ENCODE measurements around the gene MYO18B. TPM values are rescaled to one million over a fixed set of nuclear protein-coding genes. Genes with fewer than 3 reads are reported as not detected.

MYO18B gene
- total RNA-seq, 2 experiments from 2014 or later: 3.4 to 3.7 TPM

DNA sequence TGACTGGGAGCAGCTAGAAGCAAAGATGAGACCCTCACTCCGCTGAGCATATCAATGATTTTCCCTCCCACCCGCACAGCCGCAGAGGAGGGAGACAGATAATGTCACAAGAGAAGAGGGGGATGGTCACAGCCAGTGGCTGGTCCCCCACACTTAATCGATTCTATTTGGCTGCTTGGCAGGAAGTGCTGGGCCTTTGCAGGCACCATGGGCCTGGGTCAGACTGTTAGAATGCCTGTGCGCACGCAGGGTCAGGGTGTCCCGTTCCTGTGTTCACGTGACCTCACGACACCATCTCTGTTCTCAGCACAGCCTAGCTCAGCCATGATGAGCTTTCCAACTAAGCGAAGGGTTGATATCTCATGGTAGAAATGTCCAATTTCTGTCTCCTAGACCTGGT is 107.0 kb downstream of the MYO18B start:
- Mint-ChIP-seq H3K9me3 (no peaks in the 10 kb centered on the region), H3K27me3 (no peaks in the 10 kb centered on the region), H3K4me3 (no peak overlapping the region), H3K4me1 (peaks cover 3% of the 10 kb centered on the region), H3K36me3 (no peaks in the 10 kb centered on the region), H3K27ac (no peak overlapping the region)
- ATAC-seq (ENCODE audit: low read depth) (no peak), DNase-seq (no peak)
- POLR2A ChIA-PET: no interaction called here

DNA sequence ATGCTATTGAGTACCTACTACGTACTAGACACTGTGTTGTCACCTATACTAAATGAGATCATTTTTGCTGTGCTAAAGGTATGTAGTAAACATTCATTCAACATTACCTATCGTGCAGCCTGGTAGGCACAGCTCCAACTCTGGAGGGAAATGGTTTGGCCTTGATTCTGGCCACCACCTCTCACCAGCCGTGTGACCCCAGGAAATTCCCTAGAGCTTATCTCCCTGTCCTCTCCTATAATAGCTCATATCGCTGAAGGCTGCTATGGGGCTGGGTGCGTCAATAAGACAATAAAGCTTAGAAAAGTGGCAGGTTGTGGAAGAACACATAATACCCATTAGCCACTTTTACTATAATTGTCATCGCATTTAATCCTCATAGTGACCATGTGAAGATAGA is 107.5 kb downstream of the MYO18B start:
- no peak for ATAC-seq (ENCODE audit: low read depth)
- POLR2A ChIA-PET: no interaction called here
- no peak overlapping the region for H3K4me3 Mint-ChIP-seq
- H3K27me3 Mint-ChIP-seq: peaks cover under 1% of the 10 kb centered on the region
- DNase-seq: no peak
- H3K9me3 Mint-ChIP-seq: no peaks in the 10 kb centered on the region
- H3K4me1 Mint-ChIP-seq: peaks cover 3% of the 10 kb centered on the region
- peaks cover under 1% of the 10 kb centered on the region for H3K36me3 Mint-ChIP-seq
- H3K27ac Mint-ChIP-seq: no peak overlapping the region

DNA sequence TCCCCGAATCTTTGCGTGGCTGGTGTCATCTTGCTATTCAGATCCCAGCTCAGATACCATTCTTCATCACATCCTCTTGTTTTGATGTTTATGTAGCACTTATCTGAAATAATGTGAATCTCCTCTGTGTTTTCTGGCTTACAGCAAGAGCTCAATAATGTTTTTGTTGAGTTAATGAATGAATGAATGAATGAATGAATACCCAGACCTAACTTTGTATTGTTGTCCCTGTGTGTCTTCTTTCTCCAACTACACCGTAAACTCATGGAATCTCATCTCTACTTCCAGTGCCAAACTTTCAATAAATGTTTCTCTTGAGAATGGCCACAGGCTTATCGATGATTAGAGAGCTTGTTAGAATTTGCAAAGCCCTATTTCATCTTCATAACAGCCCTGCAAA is 110.2 kb downstream of the MYO18B start:
- peaks cover 1% of the 10 kb centered on the region for H3K36me3 Mint-ChIP-seq
- H3K9me3 Mint-ChIP-seq: no peaks in the 10 kb centered on the region
- no peaks in the 10 kb centered on the region for H3K4me1 Mint-ChIP-seq
- no peak overlapping the region for H3K4me3 Mint-ChIP-seq
- DNase-seq (no peak), ATAC-seq (ENCODE audit: low read depth) (no peak)
- H3K27me3 Mint-ChIP-seq: peaks cover 11% of the 10 kb centered on the region
- no peak overlapping the region for H3K27ac Mint-ChIP-seq
- POLR2A ChIA-PET: no interaction called here

DNA sequence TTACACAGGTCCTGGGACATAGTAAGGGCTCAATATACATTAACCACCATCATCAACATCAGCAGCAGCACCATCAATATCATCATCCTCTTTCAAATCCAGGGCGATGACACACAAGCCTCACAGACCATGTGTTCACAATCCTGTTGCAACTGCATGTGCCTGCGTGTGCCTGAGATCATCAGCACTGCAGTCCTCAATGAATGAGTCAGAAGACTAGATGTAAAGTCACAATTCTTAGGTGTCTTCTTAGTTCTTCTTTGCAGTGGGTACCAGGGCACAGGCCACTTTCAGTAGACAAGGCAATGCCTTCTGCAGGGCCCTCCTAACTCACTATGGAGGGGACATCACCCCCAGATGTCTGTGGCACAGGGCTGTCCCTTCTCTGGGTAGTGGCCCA is 111.1 kb downstream of the MYO18B start:
- H3K4me3 Mint-ChIP-seq: no peak overlapping the region
- ATAC-seq (ENCODE audit: low read depth) (no peak), DNase-seq (no peak)
- peaks cover 1% of the 10 kb centered on the region for H3K36me3 Mint-ChIP-seq
- H3K4me1 Mint-ChIP-seq: no peaks in the 10 kb centered on the region
- H3K27ac Mint-ChIP-seq: no peak overlapping the region
- POLR2A ChIA-PET: no interaction called here
- no peaks in the 10 kb centered on the region for H3K9me3 Mint-ChIP-seq
- H3K27me3 Mint-ChIP-seq: peaks cover 11% of the 10 kb centered on the region

GRCh38 chr22:25853501-25854284 is 111.7 kb downstream of the MYO18B start:
- peaks cover 11% of the 10 kb centered on the region for H3K27me3 Mint-ChIP-seq

GRCh38 chr22:25869771-25870170 is 127.8 kb downstream of the MYO18B start:
- Mint-ChIP-seq H3K27me3 (peaks cover 8% of the 10 kb centered on the region), H3K9me3 (no peaks in the 10 kb centered on the region), H3K27ac (no peak overlapping the region), H3K36me3 (no peaks in the 10 kb centered on the region), H3K4me3 (no peak overlapping the region), H3K4me1 (no peaks in the 10 kb centered on the region)
- POLR2A ChIA-PET: no interaction called here
- DNase-seq (no peak), ATAC-seq (ENCODE audit: low read depth) (no peak)

More at GRCh38 chr22:25853501-25854284, 111.7 kb downstream of the MYO18B start:
- no peak overlapping the region for H3K4me3 Mint-ChIP-seq
- DNase-seq (no peak), ATAC-seq (ENCODE audit: low read depth) (no peak)
- no peak overlapping the region for H3K27ac Mint-ChIP-seq
- POLR2A ChIA-PET: no interaction called here
- no peaks in the 10 kb centered on the region for H3K4me1 Mint-ChIP-seq
- H3K9me3 Mint-ChIP-seq: no peaks in the 10 kb centered on the region
- H3K36me3 Mint-ChIP-seq: peaks cover 1% of the 10 kb centered on the region

DNA sequence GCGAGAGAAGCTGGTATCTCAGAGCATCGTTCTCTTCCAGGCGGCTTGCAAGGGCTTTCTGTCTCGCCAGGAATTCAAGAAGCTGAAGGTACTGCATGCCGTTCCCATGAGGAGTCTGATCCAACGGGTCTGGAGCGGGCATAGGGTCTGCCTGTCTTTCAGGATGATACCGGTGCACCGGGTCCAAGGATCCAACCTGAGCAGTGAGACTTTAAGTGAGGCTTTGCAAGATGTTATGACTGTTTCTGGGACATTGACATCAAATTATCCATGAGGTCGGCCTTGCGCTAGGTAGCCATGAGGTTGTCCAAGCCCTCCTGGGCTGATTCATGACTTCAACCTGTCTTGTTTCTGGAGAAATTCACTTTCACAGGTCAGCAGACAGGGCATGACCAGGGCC is 132.3 kb downstream of the MYO18B start:
- POLR2A ChIA-PET: no interaction called here
- ATAC-seq (ENCODE audit: low read depth): no peak

DNA sequence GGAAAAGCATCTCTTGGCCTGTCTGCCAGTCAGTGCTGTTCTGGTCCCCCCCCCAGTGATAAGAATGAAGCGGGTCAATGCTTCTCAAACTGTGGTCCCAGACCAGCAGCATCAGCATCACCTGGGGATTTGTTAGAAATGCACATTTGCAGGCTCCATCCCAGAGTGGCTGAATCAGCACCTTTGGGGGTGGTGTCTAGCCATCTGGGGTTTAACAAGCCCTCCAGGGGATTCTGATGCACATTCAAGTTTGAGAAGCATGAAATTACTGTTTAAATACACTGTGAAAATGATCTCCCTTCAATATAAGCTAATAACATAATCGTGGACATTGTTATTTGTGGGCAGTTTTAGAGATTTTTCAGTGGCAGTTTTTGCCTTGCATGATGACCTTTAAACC is 133.5 kb downstream of the MYO18B start:
- Mint-ChIP-seq H3K4me3 (no peak overlapping the region), H3K9me3 (no peaks in the 10 kb centered on the region), H3K27ac (no peak overlapping the region), H3K36me3 (no peaks in the 10 kb centered on the region), H3K4me1 (no peaks in the 10 kb centered on the region), H3K27me3 (peaks cover 16% of the 10 kb centered on the region)
- ATAC-seq (ENCODE audit: low read depth) (no peak), DNase-seq (no peak)
- POLR2A ChIA-PET: no interaction called here

More for the DNA sequence above, 132.3 kb downstream of the MYO18B start:
- Mint-ChIP-seq H3K9me3 (no peaks in the 10 kb centered on the region), H3K27me3 (peaks cover 13% of the 10 kb centered on the region), H3K4me3 (no peak overlapping the region), H3K27ac (no peak overlapping the region), H3K36me3 (no peaks in the 10 kb centered on the region), H3K4me1 (no peaks in the 10 kb centered on the region)
- DNase-seq: no peak

- H3K4me3 Mint-ChIP-seq: no peak overlapping the region
- no peaks in the 10 kb centered on the region for H3K9me3 Mint-ChIP-seq
- H3K36me3 Mint-ChIP-seq: no peaks in the 10 kb centered on the region
- POLR2A ChIA-PET: no interaction called here
- H3K27ac Mint-ChIP-seq: no peak overlapping the region
- H3K4me1 Mint-ChIP-seq: no peaks in the 10 kb centered on the region
- no peak for DNase-seq
- peaks cover 22% of the 10 kb centered on the region for H3K27me3 Mint-ChIP-seq
- no peak for ATAC-seq (ENCODE audit: low read depth)
Measured at GRCh38 chr22:25876871-25877270, 134.9 kb downstream of the MYO18B start.

DNA sequence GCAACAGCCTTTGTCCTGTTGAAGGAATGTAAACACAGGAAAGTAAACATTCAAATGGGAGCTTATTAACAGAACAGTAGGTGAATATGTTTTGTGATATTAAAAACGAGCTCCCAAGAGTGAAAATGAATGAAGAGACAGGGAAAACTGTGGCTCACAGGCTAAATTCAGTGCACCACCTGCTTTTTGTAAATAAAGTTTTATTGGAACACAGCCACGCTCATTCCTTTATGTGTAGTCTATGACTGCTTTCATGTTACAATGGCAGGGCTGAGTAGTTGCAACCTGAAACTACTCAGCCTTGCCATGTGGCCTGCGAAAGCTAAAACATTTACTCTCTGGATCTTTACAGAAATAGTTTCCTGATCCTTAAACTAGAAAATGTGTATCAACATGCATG is 136.9 kb downstream of the MYO18B start:
- Mint-ChIP-seq H3K27ac (no peak overlapping the region), H3K27me3 (peaks cover 19% of the 10 kb centered on the region), H3K36me3 (no peaks in the 10 kb centered on the region), H3K4me3 (no peak overlapping the region), H3K9me3 (no peaks in the 10 kb centered on the region), H3K4me1 (no peaks in the 10 kb centered on the region)
- DNase-seq (no peak), ATAC-seq (ENCODE audit: low read depth) (no peak)
- POLR2A ChIA-PET: no interaction called here

GRCh38 chr22:25880524-25880923 is 138.5 kb downstream of the MYO18B start:
- no peak overlapping the region for H3K27ac Mint-ChIP-seq
- no peaks in the 10 kb centered on the region for H3K9me3 Mint-ChIP-seq
- no peak overlapping the region for H3K4me3 Mint-ChIP-seq
- POLR2A ChIA-PET: no interaction called here
- no peaks in the 10 kb centered on the region for H3K4me1 Mint-ChIP-seq
- H3K36me3 Mint-ChIP-seq: no peaks in the 10 kb centered on the region
- ATAC-seq (ENCODE audit: low read depth) (no peak), DNase-seq (no peak)
- peaks cover 19% of the 10 kb centered on the region for H3K27me3 Mint-ChIP-seq

DNA sequence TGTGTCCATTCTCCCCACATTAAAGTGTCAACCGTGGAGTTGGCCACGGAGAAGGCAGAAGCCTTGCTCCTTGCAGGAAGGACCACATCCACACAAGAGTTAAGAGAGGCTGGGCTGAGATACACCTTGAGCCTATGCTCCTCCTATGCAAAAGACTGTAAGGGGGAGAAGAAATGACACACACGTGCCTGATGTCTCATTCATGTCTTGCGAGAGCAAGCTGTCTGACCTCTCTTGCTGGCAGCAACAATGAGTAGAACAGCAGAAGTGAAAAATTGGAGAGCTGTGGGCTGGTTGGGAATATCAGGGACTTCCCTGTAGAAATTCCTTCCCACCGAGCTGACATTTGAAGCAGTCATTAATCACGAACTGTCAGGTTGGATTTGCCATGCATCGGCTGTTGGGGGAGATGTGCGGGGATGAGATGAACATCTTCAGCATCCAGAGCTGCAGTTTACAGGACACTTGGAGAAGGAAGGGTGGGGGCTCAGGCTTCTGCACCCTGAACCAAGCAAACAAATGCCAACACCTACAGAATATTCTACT is 139.3 kb downstream of the MYO18B start:
- peaks cover 17% of the 10 kb centered on the region for H3K27me3 Mint-ChIP-seq
- no peaks in the 10 kb centered on the region for H3K36me3 Mint-ChIP-seq
- H3K4me3 Mint-ChIP-seq: no peak overlapping the region
- no peak overlapping the region for H3K27ac Mint-ChIP-seq
- H3K9me3 Mint-ChIP-seq: no peaks in the 10 kb centered on the region
- no peak for DNase-seq
- POLR2A ChIA-PET: no interaction called here
- H3K4me1 Mint-ChIP-seq: no peaks in the 10 kb centered on the region
- no peak for ATAC-seq (ENCODE audit: low read depth)

DNA sequence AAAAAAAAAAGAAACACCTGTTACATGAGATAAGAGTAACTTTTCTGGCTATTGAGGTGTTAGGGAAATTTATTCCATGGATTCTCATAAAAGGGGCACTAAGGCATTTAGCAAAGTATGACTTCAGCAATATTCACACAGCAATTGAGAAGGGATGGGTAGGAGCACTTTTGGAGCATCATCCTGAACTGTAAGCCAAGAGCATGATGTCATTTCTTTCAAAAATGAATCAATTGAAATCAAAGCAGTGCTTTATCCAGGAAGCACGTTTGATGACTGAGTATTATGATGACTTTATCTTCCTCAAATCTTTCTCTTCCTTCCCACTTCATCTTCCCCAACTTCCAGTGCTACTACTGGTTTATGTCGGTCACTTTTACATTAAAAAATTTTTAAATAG is 140.4 kb downstream of the MYO18B start:
- ATAC-seq (ENCODE audit: low read depth) (no peak), DNase-seq (no peak)
- POLR2A ChIA-PET: no interaction called here
- H3K4me3 Mint-ChIP-seq: no peak overlapping the region
- peaks cover 20% of the 10 kb centered on the region for H3K27me3 Mint-ChIP-seq
- H3K36me3 Mint-ChIP-seq: no peaks in the 10 kb centered on the region
- H3K4me1 Mint-ChIP-seq: no peaks in the 10 kb centered on the region
- H3K9me3 Mint-ChIP-seq: no peaks in the 10 kb centered on the region
- no peak overlapping the region for H3K27ac Mint-ChIP-seq

DNA sequence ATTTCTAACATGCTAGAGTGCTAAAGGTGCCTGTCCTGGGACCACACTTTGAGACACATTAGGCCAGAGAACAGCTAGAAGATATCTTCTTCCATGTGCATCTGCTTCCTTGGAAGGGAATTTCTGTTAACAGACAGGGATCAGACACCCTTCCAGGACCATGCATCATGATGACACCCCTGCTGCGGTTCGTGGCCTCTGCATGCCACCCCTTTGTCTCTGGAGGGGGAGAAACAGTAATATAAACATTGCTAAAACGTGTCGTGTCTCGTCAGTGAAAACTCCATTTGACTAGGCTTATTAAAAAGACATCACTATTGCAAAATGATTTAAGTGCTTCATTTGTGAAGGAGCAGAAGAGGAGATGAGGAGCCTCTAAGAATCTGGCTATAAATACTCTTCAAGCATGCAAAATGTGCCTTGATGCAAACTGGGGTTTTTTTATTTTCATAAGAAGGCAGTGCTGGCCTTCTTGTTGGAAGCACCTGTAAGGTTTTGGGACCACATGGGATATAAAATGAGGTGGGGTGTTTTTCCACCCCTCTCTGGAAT is 141.6 kb downstream of the MYO18B start:
- Mint-ChIP-seq H3K36me3 (no peaks in the 10 kb centered on the region), H3K27me3 (peaks cover 15% of the 10 kb centered on the region), H3K27ac (no peak overlapping the region), H3K4me3 (no peak overlapping the region), H3K9me3 (no peaks in the 10 kb centered on the region), H3K4me1 (no peaks in the 10 kb centered on the region)
- no peak for ATAC-seq (ENCODE audit: low read depth)
- POLR2A ChIA-PET: no interaction called here
- no peak for DNase-seq

All from activated naive CD8-positive, alpha-beta T cell treated with anti-CD3 and anti-CD28 coated beads, Interleukin-2, amount 10 ng/mL, durations not matched to agents 7 days and 5 days (primary cell).